GM18508 (cell line): Measurements from ENCODE around the gene EHD3.

ENCODE experiments used
- ATAC-seq: cut with Tn5 transposase; IDR thresholded peaks from one replicate; pipeline ENCODE4 v1.9.1; 2021; ENCODE audit warnings: moderate number of reproducible peaks; ENCODE audit not compliant: insufficient read depth, unreplicated experiment

The EHD3 gene

GRCh38 chr2:31234683-31235503, 941 bp downstream of the EHD3 start:
- ATAC-seq, result no peak

- no peak for ATAC-seq
Observed at GRCh38 chr2:31235504-31235902, 1.6 kb downstream of the EHD3 start.

- ATAC-seq, result no peak
Observed at GRCh38 chr2:31236433-31237205, 2.7 kb downstream of the EHD3 start.

- ATAC-seq, result no peak
Observed at GRCh38 chr2:31237348-31238017, 3.5 kb downstream of the EHD3 start.

- no peak for ATAC-seq
Observed at GRCh38 chr2:31238126-31238905, 4.4 kb downstream of the EHD3 start.

GRCh38 chr2:31238906-31239592, 5.1 kb downstream of the EHD3 start:
- no peak for ATAC-seq

- ATAC-seq, result no peak
Observed at GRCh38 chr2:31239593-31240177, 5.7 kb downstream of the EHD3 start.

- ATAC-seq, result no peak
Observed at GRCh38 chr2:31240381-31241365, 6.7 kb downstream of the EHD3 start.

- ATAC-seq, result no peak
Observed at GRCh38 chr2:31241625-31242270, 7.8 kb downstream of the EHD3 start.

- no peak for ATAC-seq
Observed at GRCh38 chr2:31243053-31243452, 9.1 kb downstream of the EHD3 start.

- ATAC-seq, result no peak
Observed at GRCh38 chr2:31244101-31244500, 10.1 kb downstream of the EHD3 start.

GRCh38 chr2:31246184-31246852, 12.4 kb downstream of the EHD3 start:
- ATAC-seq, result no peak

- ATAC-seq, result no peak
Observed at GRCh38 chr2:31247711-31248110, 13.8 kb downstream of the EHD3 start.

GRCh38 chr2:31248139-31248538, 14.2 kb downstream of the EHD3 start:
- ATAC-seq, result no peak

GRCh38 chr2:31249009-31249690, 15.2 kb downstream of the EHD3 start:
- no peak for ATAC-seq

- no peak for ATAC-seq
Observed at GRCh38 chr2:31251018-31251417, 17.1 kb downstream of the EHD3 start.

- ATAC-seq, result no peak
Observed at GRCh38 chr2:31251851-31252250, 17.9 kb downstream of the EHD3 start.
